Esophagus muscularis mucosa (tissue), 4 donors: Measurements from ENCODE around the gene SOD1. TPM values are rescaled to one million over a fixed set of nuclear protein-coding genes. Genes with fewer than 3 reads are reported as not detected.

Experiments
- DNase-seq: peaks from one replicate; pipeline ENCODE4 v3.0.0-alpha.2; 2017; ENCODE audit errors: extremely low spot score
- H3K27ac ChIP-seq, 4 donors: fragments of 200-600 bp; sonication (generic); replicated peaks in 1 of 4; 1 replicate in 3 of 4; 2 replicates in 1 of 4; pipeline ENCODE4 v1.5.1; 2016 to 2019; ENCODE audit warnings: mild to moderate bottlenecking in 1 of 4
- H3K27me3 ChIP-seq, 4 donors: fragments of 200-600 bp; sonication (generic); one replicate each; pipeline versions ENCODE4 v1.5.1 to v1.6.0; 2016 to 2019
- H3K36me3 ChIP-seq, 4 donors: fragments of 200-600 bp; sonication (generic); one replicate each; pipeline ENCODE4 v1.5.1; 2016 to 2019
- H3K4me1 ChIP-seq, 4 donors: fragments of 200-600 bp; sonication (generic); one replicate each; pipeline ENCODE4 v1.5.1; 2016 to 2019
- H3K4me3 ChIP-seq, 4 donors: fragments of 200-600 bp; sonication (generic); 1 replicate in 2 of 4; 2 replicates in 2 of 4; pipeline ENCODE4 v1.5.1; 2016 to 2019; ENCODE audit warnings: mild to moderate bottlenecking in 4 of 4, moderate library complexity in 1 of 4
- H3K9me3 ChIP-seq, 4 donors: fragments of 200-600 bp; sonication (generic); 1 replicate in 3 of 4; 2 replicates in 1 of 4; pipeline ENCODE4 v1.5.1; 2016 to 2019
- EP300 ChIP-seq: sonication (generic); formaldehyde crosslinking; IDR thresholded peaks from one replicate; pipeline ENCODE4 v1.6.1; 2017; ENCODE audit warnings: antibody characterized with exemption
- POLR2A ChIP-seq: fragments of 450-650 bp; IDR thresholded peaks from one replicate; pipeline ENCODE4 v1.6.1; 2017; ENCODE audit warnings: antibody characterized with exemption, moderate library complexity, mild to moderate bottlenecking, low read depth
- POLR2AphosphoS5 ChIP-seq, 2 donors: sonication (generic); formaldehyde crosslinking; IDR thresholded peaks; one replicate each; pipeline ENCODE4 v1.6.1; 2017; ENCODE audit warnings: antibody characterized with exemption in 2 of 2
- WGBS: methylation state at CpG from one replicate; pipeline ENCODE4 v1.1.5; 2018; 5-methylcytosine and 5-hydroxymethylcytosine counted together
- intact Hi-C: fragments of 100-400 bp; cut with DNase I; formaldehyde crosslinking; loops from one replicate; pipeline ENCODE4 v1.15.1; 2023
- total RNA-seq, 4 donors: library from RNA; depleted of rRNA; stranded (reverse); fragments of >200 nt; gene quantifications; one replicate each; pipeline versions ENCODE4 v1.1.0 to v1.2.1, GENCODE V29; 2016
- TF ChIP-seq, protein P1 (sequence below), 3 experiments: fragments of 200-600 bp in 2 of 3; fragments of 450-650 bp in 1 of 3; sonication (generic) in 2 of 3; IDR thresholded peaks; one replicate each; pipeline ENCODE4 v1.5.1; 2017 to 2019; ENCODE audit warnings: antibody characterized with exemption in 3 of 3, mild to moderate bottlenecking in 2 of 3, moderate library complexity in 1 of 3

SOD1 gene
- total RNA-seq, 4 donors from 2014 or later: 185 to 258 (median 222) TPM

DNA sequence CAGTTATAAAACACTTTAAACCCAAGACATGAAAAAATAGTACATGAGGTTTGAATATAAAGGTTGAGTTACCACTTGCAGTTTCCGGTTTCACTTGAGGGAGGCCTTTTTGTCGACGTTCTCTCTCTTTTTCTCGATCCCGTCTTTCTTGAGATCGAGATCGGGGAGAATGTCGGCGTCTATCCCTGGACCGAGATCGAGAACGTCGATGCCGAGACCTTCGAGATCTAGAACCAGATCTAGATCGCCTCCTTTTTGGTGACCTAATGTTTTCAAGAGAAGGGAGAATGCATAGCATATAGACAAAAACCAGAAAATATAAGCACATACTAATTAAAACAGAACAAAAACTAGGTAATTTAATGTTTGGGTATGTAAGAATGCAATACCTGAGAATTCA lies 33.7 kb downstream of the SOD1 start:
- Histone ChIP-seq H3K4me3 (no peak overlapping the region), H3K27me3 (no peaks in the 10 kb centered on the region), H3K36me3 (peaks cover 39 to 99% (median 83%) of the 10 kb centered on the region in 4 donors), H3K4me1 (peaks cover 0 to 6% (median 4%) of the 10 kb centered on the region in 4 donors), H3K27ac (no peak overlapping the region), H3K9me3 (no peaks in the 10 kb centered on the region)
- intact Hi-C loops: no loop called here
- TF ChIP-seq, protein P1, sequence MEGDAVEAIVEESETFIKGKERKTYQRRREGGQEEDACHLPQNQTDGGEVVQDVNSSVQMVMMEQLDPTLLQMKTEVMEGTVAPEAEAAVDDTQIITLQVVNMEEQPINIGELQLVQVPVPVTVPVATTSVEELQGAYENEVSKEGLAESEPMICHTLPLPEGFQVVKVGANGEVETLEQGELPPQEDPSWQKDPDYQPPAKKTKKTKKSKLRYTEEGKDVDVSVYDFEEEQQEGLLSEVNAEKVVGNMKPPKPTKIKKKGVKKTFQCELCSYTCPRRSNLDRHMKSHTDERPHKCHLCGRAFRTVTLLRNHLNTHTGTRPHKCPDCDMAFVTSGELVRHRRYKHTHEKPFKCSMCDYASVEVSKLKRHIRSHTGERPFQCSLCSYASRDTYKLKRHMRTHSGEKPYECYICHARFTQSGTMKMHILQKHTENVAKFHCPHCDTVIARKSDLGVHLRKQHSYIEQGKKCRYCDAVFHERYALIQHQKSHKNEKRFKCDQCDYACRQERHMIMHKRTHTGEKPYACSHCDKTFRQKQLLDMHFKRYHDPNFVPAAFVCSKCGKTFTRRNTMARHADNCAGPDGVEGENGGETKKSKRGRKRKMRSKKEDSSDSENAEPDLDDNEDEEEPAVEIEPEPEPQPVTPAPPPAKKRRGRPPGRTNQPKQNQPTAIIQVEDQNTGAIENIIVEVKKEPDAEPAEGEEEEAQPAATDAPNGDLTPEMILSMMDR (IDR thresholded peaks at IDR 0.05): no peak
- no peak for TF ChIP-seq POLR2A
- no peak for TF ChIP-seq POLR2AphosphoS5 (IDR thresholded peaks at IDR 0.05)
- no peak for TF ChIP-seq EP300
- 98% methylated on average over 16 of the region's 16 CpGs for WGBS
- DNase-seq: no peak

DNA sequence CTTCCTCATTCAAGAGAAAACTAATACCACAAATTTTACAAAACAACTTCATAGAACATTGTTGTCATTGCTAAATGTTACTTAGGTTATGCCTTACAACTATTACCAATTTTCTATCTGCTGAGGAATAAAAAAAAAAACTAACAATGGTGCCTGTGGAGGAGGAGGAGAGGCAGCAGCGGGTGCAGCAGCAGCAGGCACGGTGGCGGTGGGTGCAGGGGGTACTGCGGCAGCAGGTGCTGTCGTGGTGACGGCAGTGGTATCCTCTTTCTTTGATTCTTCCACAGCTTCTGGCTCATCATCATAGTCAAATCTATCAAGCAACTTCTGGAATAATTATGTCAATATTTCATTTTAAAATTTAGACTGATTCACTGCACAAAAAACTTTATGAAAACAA lies 36.9 kb downstream of the SOD1 start:
- H3K9me3 ChIP-seq: no peaks in the 10 kb centered on the region
- 93% methylated on average over 6 of the region's 6 CpGs for WGBS
- intact Hi-C loops: no loop called here
- no peak for DNase-seq
- no peak overlapping the region for H3K27ac ChIP-seq
- H3K36me3 ChIP-seq: peaks cover 39 to 98% (median 74%) of the 10 kb centered on the region in 4 donors
- H3K4me1 ChIP-seq: no peaks in the 10 kb centered on the region
- no peaks in the 10 kb centered on the region for H3K27me3 ChIP-seq
- TF ChIP-seq EP300 (no peak), POLR2A (no peak), POLR2AphosphoS5 (IDR thresholded peaks at IDR 0.05) (no peak)
- TF ChIP-seq, protein P1 (IDR thresholded peaks at IDR 0.05): no peak
- H3K4me3 ChIP-seq: no peak overlapping the region

DNA sequence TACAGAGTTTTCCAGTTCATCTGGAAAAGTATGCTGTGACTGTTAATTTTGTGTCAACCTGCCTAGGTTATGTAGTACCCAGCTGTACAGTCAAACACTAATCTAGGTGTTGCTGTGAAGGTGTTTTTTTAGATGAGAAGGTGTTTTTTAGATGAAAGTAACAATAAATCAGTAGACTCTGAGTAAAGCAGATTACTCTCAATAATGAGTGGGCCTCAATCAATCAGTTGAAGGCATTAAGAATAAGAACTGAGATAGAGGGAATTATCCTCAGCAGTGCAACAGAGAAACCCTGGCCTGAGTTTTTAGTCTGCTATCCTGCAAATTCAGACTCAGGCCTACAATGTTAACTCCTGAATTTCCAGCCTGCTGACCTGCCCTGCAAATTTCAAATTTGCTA lies 39.0 kb downstream of the SOD1 start:
- Histone ChIP-seq H3K4me3 (no peak overlapping the region), H3K9me3 (no peaks in the 10 kb centered on the region), H3K27ac (no peak overlapping the region), H3K27me3 (no peaks in the 10 kb centered on the region), H3K4me1 (no peaks in the 10 kb centered on the region), H3K36me3 (peaks cover 31 to 96% (median 68%) of the 10 kb centered on the region in 4 donors)
- intact Hi-C loops: no loop called here
- DNase-seq: no peak
- TF ChIP-seq EP300 (no peak), POLR2AphosphoS5 (IDR thresholded peaks at IDR 0.05) (no peak), POLR2A (no peak)
- TF ChIP-seq, protein P1 (IDR thresholded peaks at IDR 0.05): no peak

DNA sequence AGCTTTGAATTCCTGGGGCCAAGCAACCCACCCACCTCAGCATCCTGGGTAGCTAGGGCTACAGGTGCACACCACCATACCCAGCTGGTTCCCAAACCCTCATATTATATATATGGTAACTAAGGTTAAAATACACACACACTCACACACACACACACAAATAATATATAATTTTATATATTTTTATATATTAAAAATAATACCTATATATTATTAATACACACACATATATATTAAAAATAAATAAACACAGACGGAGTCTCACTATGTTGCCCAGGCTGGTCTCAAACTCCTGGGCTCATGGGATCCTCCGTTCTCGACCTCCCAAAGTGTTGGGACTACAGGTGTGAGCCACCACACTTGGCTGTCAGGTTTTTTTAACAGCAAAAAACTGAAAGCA lies 40.5 kb downstream of the SOD1 start:
- Histone ChIP-seq H3K4me1 (no peaks in the 10 kb centered on the region), H3K27me3 (no peaks in the 10 kb centered on the region), H3K27ac (no peak overlapping the region), H3K4me3 (no peak overlapping the region), H3K9me3 (no peaks in the 10 kb centered on the region), H3K36me3 (peaks cover 20 to 80% (median 53%) of the 10 kb centered on the region in 4 donors)
- TF ChIP-seq POLR2A: no peak
- TF ChIP-seq POLR2AphosphoS5 (IDR thresholded peaks at IDR 0.05): no peak
- no peak for TF ChIP-seq EP300
- TF ChIP-seq, protein P1 (IDR thresholded peaks at IDR 0.05): no peak
- 96% methylated on average over 3 of the region's 3 CpGs for WGBS
- intact Hi-C loops: no loop called here
- no peak for DNase-seq

DNA sequence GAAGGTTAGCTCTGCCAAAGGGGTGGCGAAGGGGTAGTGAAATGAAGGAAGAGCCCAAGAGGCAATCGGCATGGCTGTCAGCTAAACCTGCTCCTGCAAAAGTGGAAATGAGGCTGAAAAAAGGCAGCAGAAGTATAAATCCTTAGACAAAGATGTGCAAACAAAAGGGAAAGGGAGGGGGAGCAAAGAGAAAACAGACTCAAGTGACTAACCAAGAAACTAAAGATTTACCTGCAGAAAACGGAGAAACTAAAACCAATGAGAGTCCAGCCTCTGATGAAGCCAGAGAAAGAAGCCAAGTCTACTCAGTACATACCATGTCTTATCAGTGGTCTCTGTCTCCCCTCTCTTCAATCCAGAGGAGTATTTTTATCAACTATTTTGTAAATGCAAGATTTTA lies 47.1 kb downstream of the SOD1 start:
- TF ChIP-seq, protein P1 (IDR thresholded peaks at IDR 0.05): no peak
- no peak for TF ChIP-seq POLR2AphosphoS5 (IDR thresholded peaks at IDR 0.05)
- no peak for TF ChIP-seq POLR2A
- no peak for TF ChIP-seq EP300
- peaks cover 19 to 35% (median 28%) of the 10 kb centered on the region in 4 donors for H3K4me1 ChIP-seq
- no peak overlapping the region for H3K4me3 ChIP-seq
- no peak overlapping the region for H3K27ac ChIP-seq
- WGBS: 92% methylated on average over 3 of the region's 3 CpGs
- no peaks in the 10 kb centered on the region for H3K27me3 ChIP-seq
- H3K36me3 ChIP-seq: peaks cover under 1 to 17% (median 12%) of the 10 kb centered on the region in 4 donors
- H3K9me3 ChIP-seq: no peaks in the 10 kb centered on the region
- DNase-seq: no peak
- intact Hi-C loops: no loop called here
